Measurements from ENCODE around the gene VPREB3.

VPREB3 gene

GRCh38 chr22:23789121-23789520 is 34.9 kb upstream of the VPREB3 start:
- no peak for DNase-seq
- Histone ChIP-seq H3K36me3 (peaks cover 60% of the 10 kb centered on the region), H3K27ac (no peak overlapping the region), H3K9me3 (ENCODE audit: severe bottlenecking) (no peaks in the 10 kb centered on the region), H3K27me3 (ENCODE audit: insufficient read depth, low read depth, severe bottlenecking) (no peaks in the 10 kb centered on the region), H3K4me3 (ENCODE audit: low read depth, low read length) (no peak overlapping the region)
- no peak for TF ChIP-seq CTCF (IDR thresholded peaks at IDR 0.05; ENCODE audit: low read depth, low read length)

GRCh38 chr22:23787910-23788309 is 33.7 kb upstream of the VPREB3 start:
- Histone ChIP-seq H3K27me3 (ENCODE audit: insufficient read depth, low read depth, severe bottlenecking) (no peaks in the 10 kb centered on the region), H3K27ac (peak overlapping the region; percentile 100), H3K9me3 (ENCODE audit: severe bottlenecking) (no peaks in the 10 kb centered on the region), H3K4me3 (ENCODE audit: low read depth, low read length) (peak overlapping the region; percentile 79), H3K36me3 (peaks cover 48% of the 10 kb centered on the region)
- no peak for TF ChIP-seq CTCF (IDR thresholded peaks at IDR 0.05; ENCODE audit: low read depth, low read length)
- DNase-seq = no peak

GRCh38 chr22:23787600-23787896 is 33.3 kb upstream of the VPREB3 start:
- peaks cover 45% of the 10 kb centered on the region for H3K36me3 ChIP-seq
- no peaks in the 10 kb centered on the region for H3K9me3 ChIP-seq (ENCODE audit: severe bottlenecking)
- no peak for TF ChIP-seq CTCF (IDR thresholded peaks at IDR 0.05; ENCODE audit: low read depth, low read length)
- H3K27ac ChIP-seq = peak overlapping the region; percentile 100
- DNase-seq = no peak
- H3K4me3 ChIP-seq (ENCODE audit: low read depth, low read length) = peak overlapping the region; percentile 79
- H3K27me3 ChIP-seq (ENCODE audit: insufficient read depth, low read depth, severe bottlenecking) = no peaks in the 10 kb centered on the region

GRCh38 chr22:23786752-23787599 is 32.8 kb upstream of the VPREB3 start, which contains the start of gene SMARCB1:
Gene SMARCB1 (plus strand): TSS chr22:23786966. CDS start chr22:23787170, 204 bp downstream.
- H3K27ac ChIP-seq = peak within 1 kb of the TSS; percentile 100
- peak; percentile 85 for DNase-seq
- peaks cover 41% of the 10 kb centered on the region for H3K36me3 ChIP-seq
- peak within 1 kb of the TSS; percentile 79 for H3K4me3 ChIP-seq (ENCODE audit: low read depth, low read length)
- no peak for TF ChIP-seq CTCF (IDR thresholded peaks at IDR 0.05; ENCODE audit: low read depth, low read length)
- H3K27me3 ChIP-seq (ENCODE audit: insufficient read depth, low read depth, severe bottlenecking) = no peaks in the 10 kb centered on the region
- H3K9me3 ChIP-seq (ENCODE audit: severe bottlenecking) = no peaks in the 10 kb centered on the region

- no peaks in the 10 kb centered on the region for H3K9me3 ChIP-seq (ENCODE audit: severe bottlenecking)
- H3K36me3 ChIP-seq = peaks cover 34% of the 10 kb centered on the region
- no peak for TF ChIP-seq CTCF (IDR thresholded peaks at IDR 0.05; ENCODE audit: low read depth, low read length)
- no peaks in the 10 kb centered on the region for H3K27me3 ChIP-seq (ENCODE audit: insufficient read depth, low read depth, severe bottlenecking)
- DNase-seq = no peak
- peak overlapping the region; percentile 79 for H3K4me3 ChIP-seq (ENCODE audit: low read depth, low read length)
- H3K27ac ChIP-seq = peak overlapping the region; percentile 100
Observed at GRCh38 chr22:23786261-23786710, 32.1 kb upstream of the VPREB3 start.
